Thyroid gland (tissue), 4 donors: ENCODE results near the gene OXT.

Experiments used
- CTCF ChIP-seq, 6 experiments: fragments of 200-600 bp in 3 of 6; fragments of 450-650 bp in 3 of 6; sonication (generic) in 3 of 6; IDR thresholded peaks; one replicate each; pipeline ENCODE4 v1.5.1; 2016 to 2019; ENCODE audit warnings: antibody characterized with exemption in 6 of 6, mild to moderate bottlenecking in 2 of 6, inconsistent platforms in 1 of 6, moderate library complexity in 1 of 6
- POLR2A ChIP-seq, 2 donors: fragments of 450-650 bp; IDR thresholded peaks; one replicate each; pipeline ENCODE4 v1.6.1; 2017; ENCODE audit warnings: antibody characterized with exemption in 2 of 2, mild to moderate bottlenecking in 2 of 2, moderate library complexity in 1 of 2

DNA sequence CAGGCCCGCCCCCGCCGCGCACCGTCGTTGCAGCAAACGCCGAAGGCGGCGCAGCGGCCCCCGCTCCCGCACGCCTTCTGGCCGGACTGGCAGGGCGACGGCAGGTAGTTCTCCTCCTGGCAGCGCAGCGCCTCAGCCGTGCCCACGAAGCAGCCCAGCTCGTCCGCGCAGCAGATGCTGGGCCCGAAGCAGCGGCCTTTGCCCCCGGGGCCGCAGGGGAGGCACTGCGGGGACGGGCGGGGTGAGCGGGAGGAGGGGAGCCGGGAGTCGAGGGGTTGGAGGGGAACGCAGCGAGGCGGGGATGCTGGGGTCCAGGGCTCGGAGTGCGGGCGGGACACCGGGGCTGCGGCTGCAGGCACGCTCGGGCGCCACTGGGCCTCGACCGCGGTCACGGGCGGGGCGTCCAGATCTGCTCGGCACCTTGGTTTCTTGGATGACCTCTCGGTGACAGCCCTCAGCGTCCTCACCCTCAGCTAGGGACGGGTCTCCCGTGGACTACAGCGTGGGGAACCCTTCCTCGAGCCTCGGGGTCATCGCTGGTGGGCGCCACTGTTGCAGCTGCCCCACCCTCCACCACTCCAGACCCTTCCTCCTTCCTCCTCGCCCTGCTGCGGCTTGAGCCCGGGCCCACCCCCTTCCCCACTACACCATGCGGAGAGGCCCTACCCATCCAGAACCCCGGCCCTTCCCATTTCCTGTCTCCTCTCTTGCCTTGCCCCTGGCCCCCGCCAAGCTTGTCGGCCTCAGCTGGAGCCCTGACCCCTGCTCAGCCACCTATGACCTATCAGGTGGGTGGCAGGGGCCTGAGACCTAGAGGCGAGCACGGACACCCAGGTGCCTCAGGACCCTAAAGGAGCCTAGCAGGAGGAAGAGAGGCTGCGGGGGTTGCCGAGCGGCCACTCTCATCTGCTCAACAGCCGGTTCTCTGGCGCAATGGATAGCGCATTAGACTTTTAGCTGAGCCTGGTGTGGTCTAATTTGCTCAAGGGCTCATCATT, 11.8 kb downstream of the OXT start:
- TF ChIP-seq CTCF (IDR thresholded peaks at IDR 0.05) = no peak
- TF ChIP-seq POLR2A (IDR thresholded peaks at IDR 0.05) = no peak
